Natural killer cell (primary cell): ENCODE measurements around the gene OBP2A. TPM values are rescaled to one million over a fixed set of nuclear protein-coding genes. Genes with fewer than 3 reads are reported as not detected.

ENCODE experiments used
- ATAC-seq, 3 donors: fragments of 150-1000 bp in 2 of 3; fragments of 200-7000 bp in 1 of 3; cut with Tn5 transposase; 1 replicate in 1 of 3; 2 replicates in 2 of 3; pipeline ENCODE4 v1.10.0; 2021; ENCODE audit warnings: mild to moderate bottlenecking in 2 of 3, moderate library complexity in 2 of 3
- DNase-seq, 2 donors: peaks; one replicate each; pipeline versions ENCODE4 v3.0.0 to v3.0.0-alpha.2; 2013 to 2021; ENCODE audit warnings: mixed read lengths in 1 of 2
- H3K27ac ChIP-seq: one replicate; pipeline ENCODE4 v1.5.1; 2013; ENCODE audit warnings: mild to moderate bottlenecking, low read length
- H3K27me3 ChIP-seq: one replicate; pipeline ENCODE4 v1.6.1; 2013; ENCODE audit warnings: low read length; ENCODE audit not compliant: control insufficient read depth, insufficient read depth
- H3K36me3 ChIP-seq: one replicate; pipeline ENCODE4 v1.6.1; 2013; ENCODE audit warnings: low read length; ENCODE audit not compliant: control insufficient read depth, insufficient read depth
- H3K4me1 ChIP-seq: one replicate; pipeline ENCODE4 v1.6.1; 2013; ENCODE audit warnings: low read length; ENCODE audit not compliant: control insufficient read depth, insufficient read depth
- H3K4me3 ChIP-seq: one replicate; pipeline ENCODE4 v1.5.1; 2013; ENCODE audit warnings: low read length
- H3K9me3 ChIP-seq: one replicate; pipeline ENCODE4 v1.6.1; 2013; ENCODE audit warnings: low read length; ENCODE audit not compliant: control insufficient read depth, insufficient read depth
- H3K27ac Mint-ChIP-seq, 2 donors: one replicate each; pipeline ENCODE4 v1.8.0; 2022; ENCODE audit warnings: mild to moderate bottlenecking in 2 of 2, mixed read lengths in 2 of 2, moderate library complexity in 1 of 2
- H3K27me3 Mint-ChIP-seq, 2 donors: one replicate each; pipeline ENCODE4 v1.8.0; 2022; ENCODE audit warnings: low read depth in 2 of 2, mixed read lengths in 2 of 2
- H3K36me3 Mint-ChIP-seq: one replicate; pipeline ENCODE4 v1.8.0; 2022; ENCODE audit warnings: mixed read lengths
- H3K4me1 Mint-ChIP-seq, 2 donors: one replicate each; pipeline ENCODE4 v1.8.0; 2022; ENCODE audit warnings: mixed read lengths in 2 of 2
- H3K4me3 Mint-ChIP-seq: one replicate; pipeline ENCODE4 v1.8.0; 2022; ENCODE audit warnings: mild to moderate bottlenecking, moderate library complexity, mixed read lengths
- H3K9me3 Mint-ChIP-seq, 2 donors: one replicate each; pipeline ENCODE4 v1.8.0; 2022; ENCODE audit warnings: mixed read lengths in 2 of 2
- CTCF ChIP-seq: fragments of 200-600 bp; IDR thresholded peaks from one replicate; pipeline ENCODE4 v1.8.0; 2022; ENCODE audit warnings: antibody characterized with exemption
- WGBS: methylation state at CpG from one replicate; pipeline ENCODE4 v1.1.7; 2013; ENCODE audit warnings: missing lambda C conversion rate; ENCODE audit not compliant: insufficient coverage; 5-methylcytosine and 5-hydroxymethylcytosine counted together
- intact Hi-C: fragments of 100-400 bp; cut with micrococcal nuclease; formaldehyde crosslinking; loops from one replicate; pipeline ENCODE4 v1.14.2; 2022
- total RNA-seq, 4 donors: library from RNA; stranded (reverse); fragments of 120-200 nt in 1 of 4; gene quantifications; one replicate each; pipeline versions ENCODE4 v1.2.3 to v1.2.4, GENCODE V29; 2013 to 2022

The OBP2A gene
- total RNA-seq, 3 donors from 2014 or later (not counting 1 experiment from before 2014, with no cell fraction given) = not detected

- Mint-ChIP-seq H3K4me1 (no peaks in the 10 kb centered on the region), H3K4me3 (no peak overlapping the region), H3K9me3 (no peaks in the 10 kb centered on the region), H3K27ac (no peak overlapping the region), H3K36me3 (no peaks in the 10 kb centered on the region), H3K27me3 (peaks cover 0 to 3% of the 10 kb centered on the region in 2 donors)
- H3K27ac ChIP-seq = no peak overlapping the region
- no peak overlapping the region for H3K4me3 ChIP-seq
- H3K4me1 ChIP-seq = no peaks in the 10 kb centered on the region
- WGBS = 83% methylated on average over 10 of the region's 10 CpGs
- no peaks in the 10 kb centered on the region for H3K36me3 ChIP-seq
- H3K27me3 ChIP-seq = no peaks in the 10 kb centered on the region
- intact Hi-C loops = no loop called here
- no peaks in the 10 kb centered on the region for H3K9me3 ChIP-seq
- no peak for DNase-seq
- ATAC-seq = no peak
- TF ChIP-seq CTCF = no peak
Measured at GRCh38 chr9:135577256-135577655, 31.3 kb downstream of the OBP2A start.

DNA sequence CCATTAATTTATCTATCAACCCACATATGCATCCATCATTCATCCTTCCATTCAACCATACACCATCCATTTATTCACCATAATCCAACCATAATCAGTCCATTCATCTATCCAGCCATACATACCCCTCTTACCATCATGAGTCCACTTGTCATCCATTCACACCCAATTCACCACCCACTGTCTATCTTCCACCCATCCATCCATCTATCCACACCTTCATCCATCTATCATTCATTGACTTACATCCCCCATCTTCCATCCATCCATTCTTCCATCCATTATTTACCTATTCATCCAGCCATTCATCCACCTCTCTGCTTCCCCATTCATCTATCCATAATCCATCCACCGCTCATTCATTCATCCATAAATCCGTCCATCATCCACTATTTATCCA lies 33.4 kb downstream of the OBP2A start:
- H3K4me1 Mint-ChIP-seq = no peaks in the 10 kb centered on the region
- no peak for TF ChIP-seq CTCF
- H3K4me3 ChIP-seq = no peak overlapping the region
- no peak overlapping the region for H3K27ac ChIP-seq
- no peak overlapping the region for H3K4me3 Mint-ChIP-seq
- peaks cover 0 to 3% of the 10 kb centered on the region in 2 donors for H3K27me3 Mint-ChIP-seq
- H3K27me3 ChIP-seq = no peaks in the 10 kb centered on the region
- no peak for DNase-seq
- no peaks in the 10 kb centered on the region for H3K36me3 ChIP-seq
- no peaks in the 10 kb centered on the region for H3K36me3 Mint-ChIP-seq
- no peaks in the 10 kb centered on the region for H3K4me1 ChIP-seq
- intact Hi-C loops = no loop called here
- H3K9me3 Mint-ChIP-seq = no peaks in the 10 kb centered on the region
- 32% methylated on average over 2 of the region's 2 CpGs for whole genome bisulfite sequencing
- H3K9me3 ChIP-seq = no peaks in the 10 kb centered on the region
- no peak overlapping the region for H3K27ac Mint-ChIP-seq
- no peak for ATAC-seq

- Mint-ChIP-seq H3K27me3 (peaks cover 0 to 3% of the 10 kb centered on the region in 2 donors), H3K27ac (no peak overlapping the region), H3K4me1 (no peaks in the 10 kb centered on the region), H3K4me3 (no peak overlapping the region), H3K9me3 (no peaks in the 10 kb centered on the region), H3K36me3 (no peaks in the 10 kb centered on the region)
- Histone ChIP-seq H3K9me3 (no peaks in the 10 kb centered on the region), H3K4me1 (no peaks in the 10 kb centered on the region), H3K27ac (no peak overlapping the region), H3K27me3 (no peaks in the 10 kb centered on the region), H3K4me3 (no peak overlapping the region), H3K36me3 (no peaks in the 10 kb centered on the region)
- TF ChIP-seq CTCF = no peak
- intact Hi-C loops = no loop called here
- DNase-seq (no peak), ATAC-seq (no peak)
- 69% methylated on average over 10 of the region's 10 CpGs for WGBS
Measured at GRCh38 chr9:135579889-135580660, 34.1 kb downstream of the OBP2A start.
